ENCODE data around the gene ST3GAL4.

The ST3GAL4 gene

GRCh38 chr11:126431401-126432064 lies 76.0 kb downstream of the ST3GAL4 start:
- no peak for DNase-seq

- DNase-seq = no peak
Observed at GRCh38 chr11:126432065-126432461, 76.6 kb downstream of the ST3GAL4 start.

- no peak for DNase-seq
Observed at GRCh38 chr11:126432525-126432924, 77.0 kb downstream of the ST3GAL4 start.

- DNase-seq = no peak
Observed at GRCh38 chr11:126433244-126433846, 77.9 kb downstream of the ST3GAL4 start.

GRCh38 chr11:126433989-126434949 lies 78.8 kb downstream of the ST3GAL4 start:
- no peak for DNase-seq

GRCh38 chr11:126434950-126435335 lies 79.5 kb downstream of the ST3GAL4 start:
- DNase-seq = no peak

GRCh38 chr11:126436209-126436755 lies 80.8 kb downstream of the ST3GAL4 start:
- no peak for DNase-seq

GRCh38 chr11:126437731-126438130 lies 82.2 kb downstream of the ST3GAL4 start:
- no peak for DNase-seq

GRCh38 chr11:126438272-126438671 lies 82.8 kb downstream of the ST3GAL4 start:
- no peak for DNase-seq

GRCh38 chr11:126438691-126439090 lies 83.2 kb downstream of the ST3GAL4 start:
- DNase-seq = no peak

- no peak for DNase-seq
Observed at GRCh38 chr11:126440276-126440675, 84.8 kb downstream of the ST3GAL4 start.

GRCh38 chr11:126440792-126441514 lies 85.5 kb downstream of the ST3GAL4 start:
- DNase-seq = peak; percentile 91

GRCh38 chr11:126443120-126443519 lies 87.6 kb downstream of the ST3GAL4 start:
- DNase-seq = no peak

GRCh38 chr11:126444072-126444471 lies 88.6 kb downstream of the ST3GAL4 start:
- no peak for DNase-seq

- DNase-seq = no peak
Observed at GRCh38 chr11:126446581-126446980, 91.1 kb downstream of the ST3GAL4 start.

- no peak for DNase-seq
Observed at GRCh38 chr11:126450198-126450597, 94.7 kb downstream of the ST3GAL4 start.

- DNase-seq = no peak
Observed at GRCh38 chr11:126450806-126451205, 95.3 kb downstream of the ST3GAL4 start.

- DNase-seq = no peak
Observed at GRCh38 chr11:126451211-126451802, 95.8 kb downstream of the ST3GAL4 start.

- peak; percentile 61 for DNase-seq
Observed at GRCh38 chr11:126452241-126453101, 97.0 kb downstream of the ST3GAL4 start.

- no peak for DNase-seq
Observed at GRCh38 chr11:126456089-126456488, 100.6 kb downstream of the ST3GAL4 start.

All from NCI-H82 (cell line).